ENCODE data around the gene CACNA2D3. TPM values are rescaled to one million over a fixed set of nuclear protein-coding genes. Genes with fewer than 3 reads are reported as not detected.

Gene CACNA2D3
- polyA plus RNA-seq, 1 donor (not counting 4 experiments of a cell fraction or from before 2014, with no cell fraction given): 0.08 TPM

GRCh38 chr3:54296531-54296930, 174.2 kb downstream of the CACNA2D3 start:
- dilution Hi-C loops (cut with MboI; ENCODE audit: extremely low pct_ligation_motif_present, low sequenced_read_pairs): no loop called here
- H3K4me1 ChIP-seq (ENCODE audit: control insufficient read depth, extremely low read depth, insufficient read depth, low read length): no peaks in the 10 kb centered on the region
- TF ChIP-seq EZH2 (IDR thresholded peaks at IDR 0.05; ENCODE audit: low read length): no peak
- TF ChIP-seq CTCF (optimal IDR thresholded peaks at IDR 0.05 in 1 of 3, IDR thresholded peaks at IDR 0.05 in 1 of 3, conservative IDR thresholded peaks at IDR 0.05 in 1 of 3; ENCODE audit: extremely low read depth in 1 of 3, insufficient read depth in 2 of 3, low read length in 3 of 3): no peak
- no peaks in the 10 kb centered on the region for H3K9me1 ChIP-seq (ENCODE audit: control insufficient read depth, extremely low read depth, insufficient read depth, low read length)
- FAIRE-seq (no peak), DNase-seq (ENCODE audit: low read depth, low spot score) (no peak)
- H3K9ac ChIP-seq (ENCODE audit: control insufficient read depth, extremely low read depth, insufficient read depth, low read length): no peak overlapping the region
- H3K9me3 ChIP-seq (ENCODE audit: control insufficient read depth, low read depth, low read length): no peaks in the 10 kb centered on the region
- no peak overlapping the region for H3K27ac ChIP-seq (ENCODE audit: control insufficient read depth, insufficient read depth, low read length)
- no peaks in the 10 kb centered on the region for H3K79me2 ChIP-seq (ENCODE audit: control insufficient read depth, insufficient read depth, low read length)
- H3K27me3 ChIP-seq (ENCODE audit: control insufficient read depth, extremely low read depth, insufficient read depth, low read length): no peaks in the 10 kb centered on the region
- H3K4me3 ChIP-seq (ENCODE audit: control insufficient read depth in 2 of 3, extremely low read depth in 1 of 3, insufficient read depth in 2 of 3, low read depth in 1 of 3, low read length in 3 of 3): no peak overlapping the region
- no peak overlapping the region for H2AFZ ChIP-seq (ENCODE audit: control insufficient read depth, low read length)
- no peaks in the 10 kb centered on the region for H4K20me1 ChIP-seq (ENCODE audit: control insufficient read depth, extremely low read depth, insufficient read depth, low read length)
- no peaks in the 10 kb centered on the region for H3K36me3 ChIP-seq (ENCODE audit: control insufficient read depth in 2 of 2, extremely low read depth in 1 of 2, insufficient read depth in 2 of 2, low read length in 2 of 2)
- H3K4me2 ChIP-seq (ENCODE audit: control insufficient read depth, extremely low read depth, insufficient read depth, low read depth, low read length): no peak overlapping the region

GRCh38 chr3:54299169-54299935, 177.0 kb downstream of the CACNA2D3 start:
- no peak overlapping the region for H3K4me3 ChIP-seq (ENCODE audit: control insufficient read depth in 2 of 3, extremely low read depth in 1 of 3, insufficient read depth in 2 of 3, low read depth in 1 of 3, low read length in 3 of 3)
- no peak overlapping the region for H3K4me2 ChIP-seq (ENCODE audit: control insufficient read depth, extremely low read depth, insufficient read depth, low read depth, low read length)
- dilution Hi-C loops (cut with MboI; ENCODE audit: extremely low pct_ligation_motif_present, low sequenced_read_pairs): no loop called here
- H3K4me1 ChIP-seq (ENCODE audit: control insufficient read depth, extremely low read depth, insufficient read depth, low read length): no peaks in the 10 kb centered on the region
- no peak overlapping the region for H3K9ac ChIP-seq (ENCODE audit: control insufficient read depth, extremely low read depth, insufficient read depth, low read length)
- DNase-seq (ENCODE audit: low read depth, low spot score) (no peak), FAIRE-seq (no peak)
- H3K9me3 ChIP-seq (ENCODE audit: control insufficient read depth, low read depth, low read length): no peaks in the 10 kb centered on the region
- H3K27me3 ChIP-seq (ENCODE audit: control insufficient read depth, extremely low read depth, insufficient read depth, low read length): no peaks in the 10 kb centered on the region
- H3K36me3 ChIP-seq (ENCODE audit: control insufficient read depth in 2 of 2, extremely low read depth in 1 of 2, insufficient read depth in 2 of 2, low read length in 2 of 2): no peaks in the 10 kb centered on the region
- no peak for TF ChIP-seq CTCF (optimal IDR thresholded peaks at IDR 0.05 in 1 of 3, IDR thresholded peaks at IDR 0.05 in 1 of 3, conservative IDR thresholded peaks at IDR 0.05 in 1 of 3; ENCODE audit: extremely low read depth in 1 of 3, insufficient read depth in 2 of 3, low read length in 3 of 3)
- no peak for TF ChIP-seq EZH2 (IDR thresholded peaks at IDR 0.05; ENCODE audit: low read length)
- H3K79me2 ChIP-seq (ENCODE audit: control insufficient read depth, insufficient read depth, low read length): no peaks in the 10 kb centered on the region
- H4K20me1 ChIP-seq (ENCODE audit: control insufficient read depth, extremely low read depth, insufficient read depth, low read length): no peaks in the 10 kb centered on the region
- H3K9me1 ChIP-seq (ENCODE audit: control insufficient read depth, extremely low read depth, insufficient read depth, low read length): no peaks in the 10 kb centered on the region
- no peak overlapping the region for H3K27ac ChIP-seq (ENCODE audit: control insufficient read depth, insufficient read depth, low read length)
- no peak overlapping the region for H2AFZ ChIP-seq (ENCODE audit: control insufficient read depth, low read length)
